Measurements from ENCODE around the gene UNC45A. TPM values are rescaled to one million over a fixed set of nuclear protein-coding genes. Genes with fewer than 3 reads are reported as not detected.

Gene UNC45A
- total and polyA plus RNA-seq, 7 donors = 28.8 to 63.5 (median 50.4) TPM

DNA sequence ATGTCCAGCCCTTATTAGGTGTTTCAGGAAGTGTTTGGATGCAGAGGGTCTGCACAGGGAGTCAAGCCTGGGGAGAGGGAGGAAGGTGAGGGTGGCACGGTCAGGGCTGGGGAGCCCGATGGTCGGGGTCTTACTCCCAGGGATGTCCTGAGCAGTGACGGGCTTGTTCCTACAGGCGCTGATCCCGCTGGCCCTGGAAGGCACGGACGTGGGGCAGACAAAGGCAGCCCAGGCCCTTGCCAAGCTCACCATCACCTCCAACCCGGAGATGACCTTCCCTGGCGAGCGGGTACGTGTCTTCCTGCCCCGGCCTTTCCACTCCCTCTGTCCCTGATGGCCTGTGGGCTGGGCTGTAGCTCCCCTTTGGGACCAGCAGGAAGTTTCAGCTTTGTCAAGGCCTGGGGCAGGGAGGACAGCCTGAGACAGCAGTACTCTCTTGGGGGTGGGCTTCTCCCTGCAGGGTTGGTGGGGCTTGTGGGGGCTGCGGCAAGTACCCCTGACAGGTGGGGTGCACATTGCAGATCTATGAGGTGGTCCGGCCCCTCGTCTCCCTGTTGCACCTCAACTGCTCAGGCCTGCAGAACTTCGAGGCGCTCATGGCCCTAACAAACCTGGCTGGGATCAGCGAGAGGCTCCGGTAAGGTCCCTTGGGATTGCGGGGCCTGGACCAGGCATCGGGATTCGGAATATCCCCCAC lies 15.0 kb downstream of the UNC45A start:
- intact Hi-C loops (cut with DNase I) = no loop called here
- peaks cover 23 to 87% (median 60%) of the 10 kb centered on the region in 4 donors for H3K36me3 ChIP-seq
- no peaks in the 10 kb centered on the region for H3K27me3 ChIP-seq
- DNase-seq = no peak
- no peak overlapping the region for H3K4me3 ChIP-seq
- H3K27ac ChIP-seq = no peak overlapping the region
- 95% methylated on average over 23 of the region's 23 CpGs for WGBS, 2 donors
- H3K4me1 ChIP-seq = peaks cover 0 to 6% (median 4%) of the 10 kb centered on the region in 4 donors
- no peaks in the 10 kb centered on the region for H3K9me3 ChIP-seq
- TF ChIP-seq, protein P1, sequence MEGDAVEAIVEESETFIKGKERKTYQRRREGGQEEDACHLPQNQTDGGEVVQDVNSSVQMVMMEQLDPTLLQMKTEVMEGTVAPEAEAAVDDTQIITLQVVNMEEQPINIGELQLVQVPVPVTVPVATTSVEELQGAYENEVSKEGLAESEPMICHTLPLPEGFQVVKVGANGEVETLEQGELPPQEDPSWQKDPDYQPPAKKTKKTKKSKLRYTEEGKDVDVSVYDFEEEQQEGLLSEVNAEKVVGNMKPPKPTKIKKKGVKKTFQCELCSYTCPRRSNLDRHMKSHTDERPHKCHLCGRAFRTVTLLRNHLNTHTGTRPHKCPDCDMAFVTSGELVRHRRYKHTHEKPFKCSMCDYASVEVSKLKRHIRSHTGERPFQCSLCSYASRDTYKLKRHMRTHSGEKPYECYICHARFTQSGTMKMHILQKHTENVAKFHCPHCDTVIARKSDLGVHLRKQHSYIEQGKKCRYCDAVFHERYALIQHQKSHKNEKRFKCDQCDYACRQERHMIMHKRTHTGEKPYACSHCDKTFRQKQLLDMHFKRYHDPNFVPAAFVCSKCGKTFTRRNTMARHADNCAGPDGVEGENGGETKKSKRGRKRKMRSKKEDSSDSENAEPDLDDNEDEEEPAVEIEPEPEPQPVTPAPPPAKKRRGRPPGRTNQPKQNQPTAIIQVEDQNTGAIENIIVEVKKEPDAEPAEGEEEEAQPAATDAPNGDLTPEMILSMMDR (IDR thresholded peaks at IDR 0.05) = no peak
- TF ChIP-seq POLR2AphosphoS5 (IDR thresholded peaks at IDR 0.05) (no peak), EP300 (IDR thresholded peaks at IDR 0.05) (no peak), POLR2A (IDR thresholded peaks at IDR 0.05) (no peak)

DNA sequence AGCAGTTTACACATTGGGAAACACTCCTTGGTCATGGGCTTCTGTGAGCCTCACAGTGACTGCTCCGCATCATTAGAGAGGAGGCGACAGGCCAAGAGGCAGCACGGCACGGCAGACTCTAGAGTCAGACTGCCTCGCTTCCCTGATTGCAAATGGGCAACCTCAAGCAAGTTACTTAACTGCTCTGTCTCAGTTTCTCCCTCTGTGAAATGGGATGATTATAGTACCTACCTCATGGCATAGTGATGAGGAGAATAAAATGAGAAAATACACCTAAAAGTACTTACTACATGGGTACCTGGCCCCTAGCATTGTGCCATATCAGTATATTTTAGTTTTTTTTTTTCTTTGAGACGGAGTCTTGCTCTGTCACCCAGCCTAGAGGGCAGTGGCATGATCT lies 15.6 kb downstream of the UNC45A start:
- H3K27me3 ChIP-seq = no peaks in the 10 kb centered on the region
- no peak overlapping the region for H3K4me3 ChIP-seq
- no peak for TF ChIP-seq POLR2AphosphoS5 (IDR thresholded peaks at IDR 0.05)
- intact Hi-C loops (cut with DNase I) = no loop called here
- H3K36me3 ChIP-seq = peaks cover 21 to 82% (median 57%) of the 10 kb centered on the region in 4 donors
- WGBS, 2 donors = 97 to 98% methylated on average over 6 of the region's 6 CpGs
- H3K27ac ChIP-seq = no peak overlapping the region
- DNase-seq = no peak
- peaks cover 0 to 11% (median 10%) of the 10 kb centered on the region in 4 donors for H3K4me1 ChIP-seq
- no peaks in the 10 kb centered on the region for H3K9me3 ChIP-seq

DNA sequence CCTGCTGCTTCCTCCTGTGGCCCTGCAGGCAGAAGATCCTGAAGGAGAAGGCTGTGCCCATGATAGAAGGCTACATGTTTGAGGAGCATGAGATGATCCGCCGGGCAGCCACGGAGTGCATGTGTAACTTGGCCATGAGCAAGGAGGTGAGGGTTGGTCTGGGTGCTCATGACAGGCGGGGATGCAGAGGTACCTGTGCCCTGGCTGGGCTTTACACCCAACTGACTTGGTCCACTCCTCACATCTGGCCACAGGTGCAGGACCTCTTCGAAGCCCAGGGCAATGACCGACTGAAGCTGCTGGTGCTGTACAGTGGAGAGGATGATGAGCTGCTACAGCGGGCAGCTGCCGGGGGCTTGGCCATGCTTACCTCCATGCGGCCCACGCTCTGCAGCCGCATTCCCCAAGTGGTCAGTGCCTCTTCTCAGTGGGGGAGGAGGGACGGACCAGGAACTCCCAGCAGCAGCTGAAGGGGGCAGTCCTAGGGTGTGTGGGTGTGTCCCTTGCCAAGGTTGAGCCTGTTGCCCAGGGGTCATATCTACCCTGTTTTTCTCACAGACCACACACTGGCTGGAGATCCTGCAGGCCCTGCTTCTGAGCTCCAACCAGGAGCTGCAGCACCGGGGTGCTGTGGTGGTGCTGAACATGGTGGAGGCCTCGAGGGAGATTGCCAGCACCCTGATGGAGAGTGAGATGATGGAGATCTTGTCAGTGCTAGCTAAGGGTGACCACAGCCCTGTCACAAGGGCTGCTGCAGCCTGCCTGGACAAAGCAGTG lies 18.0 kb downstream of the UNC45A start:
- no peak overlapping the region for H3K4me3 ChIP-seq
- TF ChIP-seq EP300 (IDR thresholded peaks at IDR 0.05) (no peak), POLR2AphosphoS5 (IDR thresholded peaks at IDR 0.05) (no peak), POLR2A (IDR thresholded peaks at IDR 0.05) (no peak)
- TF ChIP-seq, protein P1 (IDR thresholded peaks at IDR 0.05) = no peak
- WGBS, 2 donors = 95 to 96% methylated on average over 14 of the region's 14 CpGs
- H3K36me3 ChIP-seq = peaks cover 11 to 59% (median 39%) of the 10 kb centered on the region in 4 donors
- H3K9me3 ChIP-seq = no peaks in the 10 kb centered on the region
- peaks cover 0 to 35% (median 28%) of the 10 kb centered on the region in 4 donors for H3K4me1 ChIP-seq
- intact Hi-C loops (cut with DNase I) = no loop called here
- H3K27ac ChIP-seq = no peak overlapping the region
- no peak for DNase-seq
- no peaks in the 10 kb centered on the region for H3K27me3 ChIP-seq

DNA sequence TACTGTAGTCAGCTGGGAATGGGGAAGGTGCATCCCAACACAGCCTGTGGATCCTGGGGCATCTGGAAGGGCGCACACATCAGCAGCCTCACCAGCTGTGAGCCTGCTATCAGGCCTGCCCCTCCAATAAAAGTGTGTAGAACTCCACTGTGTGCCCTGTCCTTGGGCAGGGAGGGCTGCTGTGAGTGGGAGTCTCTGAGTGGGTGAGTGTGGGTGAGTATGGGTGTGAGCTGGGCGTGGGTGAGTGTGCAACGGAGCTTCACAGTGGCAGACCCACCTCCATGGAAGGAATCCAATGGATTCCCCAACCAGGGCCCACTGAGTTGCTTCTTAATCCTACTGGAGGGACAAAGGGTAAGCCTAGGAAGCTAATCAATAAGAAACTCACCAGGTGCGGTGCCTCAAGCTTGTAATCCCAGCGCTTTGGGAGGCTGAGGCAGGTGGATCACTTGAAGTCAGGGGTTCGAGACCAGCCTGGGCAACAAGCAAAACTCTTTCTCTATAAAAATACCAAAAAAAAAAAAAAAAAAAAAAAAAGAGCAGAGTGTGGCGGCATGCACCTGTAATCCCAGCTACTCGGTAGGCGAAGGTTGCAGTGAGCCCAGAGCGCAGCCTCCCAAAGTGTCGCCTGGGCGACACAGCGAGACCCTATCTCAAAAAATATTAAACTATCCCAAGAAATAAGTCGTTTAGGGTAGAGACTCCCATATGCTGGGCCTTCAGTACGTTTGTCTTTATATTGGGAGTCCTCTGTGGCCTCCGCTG lies 19.0 kb downstream of the UNC45A start:
- intact Hi-C loops (cut with DNase I) = loop anchor here (2.0 kb wide), 1 partner anchor 97 kb away; no protein-coding TSS in a partner anchor
- no peak for DNase-seq
- TF ChIP-seq, protein P1 (IDR thresholded peaks at IDR 0.05) = no peak
- WGBS, 2 donors = 72 to 77% methylated on average over 16 of the region's 16 CpGs
- no peaks in the 10 kb centered on the region for H3K27me3 ChIP-seq
- peak overlapping the region in 3 of 4 donors; percentile 87 to 93 (median 90) for H3K4me3 ChIP-seq
- H3K27ac ChIP-seq = peak overlapping the region; percentile 95 to 99 (median 96)
- H3K4me1 ChIP-seq = peaks cover 0 to 39% (median 34%) of the 10 kb centered on the region in 4 donors
- peaks cover 7 to 48% (median 33%) of the 10 kb centered on the region in 4 donors for H3K36me3 ChIP-seq
- H3K9me3 ChIP-seq = no peaks in the 10 kb centered on the region
